VCaP (cell line): Measurements from ENCODE around the gene PLCL1.

Experiments
- H3K27ac ChIP-seq: fragments of 450-650 bp; 2 replicates; pipeline ENCODE4 v1.5.1; 2017
- CTCF ChIP-seq: fragments of 450-650 bp; conservative IDR thresholded peaks from 2 replicates; pipeline ENCODE4 v1.5.1; 2017; ENCODE audit warnings: mild to moderate bottlenecking, moderate library complexity

The PLCL1 gene

GRCh38 chr2:198165289-198165688 is 360.9 kb downstream of the PLCL1 start:
- TF ChIP-seq CTCF = no peak
- H3K27ac ChIP-seq = no peak overlapping the region

DNA sequence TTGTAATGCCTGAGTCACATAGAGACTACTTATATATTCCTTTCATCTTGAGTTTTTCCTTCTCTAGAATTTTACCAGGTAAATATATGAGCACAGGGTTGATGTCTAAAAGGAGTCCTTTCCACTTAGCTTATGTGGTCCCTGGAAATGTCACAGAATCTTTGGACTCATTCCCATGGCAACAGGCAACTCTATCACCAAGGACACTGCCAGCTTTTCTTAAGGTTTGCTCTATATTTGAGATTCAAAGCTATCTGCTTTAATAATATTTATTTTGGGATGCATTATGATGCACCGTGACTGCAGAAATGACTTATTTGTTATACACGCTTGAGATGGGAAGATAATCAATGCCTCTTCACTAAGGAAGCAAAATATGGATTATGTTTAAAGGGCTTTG is 363.0 kb downstream of the PLCL1 start:
- H3K27ac ChIP-seq = no peak overlapping the region
- TF ChIP-seq CTCF = no peak

GRCh38 chr2:198168651-198169050 is 364.3 kb downstream of the PLCL1 start:
- TF ChIP-seq CTCF = no peak
- H3K27ac ChIP-seq = no peak overlapping the region

GRCh38 chr2:198173242-198173641 is 368.8 kb downstream of the PLCL1 start:
- TF ChIP-seq CTCF = no peak
- no peak overlapping the region for H3K27ac ChIP-seq

- no peak for TF ChIP-seq CTCF
Measured at GRCh38 chr2:198173864-198174263, 369.5 kb downstream of the PLCL1 start.

DNA sequence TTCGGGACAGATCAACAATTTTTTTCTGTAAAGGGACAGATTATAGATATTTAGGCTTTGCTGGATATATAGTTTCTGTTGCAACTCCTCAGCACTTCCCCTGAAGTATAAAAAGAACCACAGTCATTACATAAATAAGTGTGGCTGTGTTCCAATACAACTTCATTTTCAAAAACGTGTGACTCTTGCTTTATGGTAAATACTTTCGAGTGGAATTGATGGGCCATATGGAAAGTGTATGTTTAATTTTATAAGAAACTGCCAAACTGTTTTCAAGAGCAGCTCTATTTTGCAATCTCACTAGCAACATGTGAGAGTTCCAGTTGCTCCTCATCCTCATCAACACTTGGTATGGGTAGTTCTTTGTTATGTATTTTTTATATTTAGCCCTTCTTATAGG is 370.9 kb downstream of the PLCL1 start:
- no peak for TF ChIP-seq CTCF
- no peak overlapping the region for H3K27ac ChIP-seq

More at GRCh38 chr2:198173864-198174263, 369.5 kb downstream of the PLCL1 start:
- no peak overlapping the region for H3K27ac ChIP-seq

DNA sequence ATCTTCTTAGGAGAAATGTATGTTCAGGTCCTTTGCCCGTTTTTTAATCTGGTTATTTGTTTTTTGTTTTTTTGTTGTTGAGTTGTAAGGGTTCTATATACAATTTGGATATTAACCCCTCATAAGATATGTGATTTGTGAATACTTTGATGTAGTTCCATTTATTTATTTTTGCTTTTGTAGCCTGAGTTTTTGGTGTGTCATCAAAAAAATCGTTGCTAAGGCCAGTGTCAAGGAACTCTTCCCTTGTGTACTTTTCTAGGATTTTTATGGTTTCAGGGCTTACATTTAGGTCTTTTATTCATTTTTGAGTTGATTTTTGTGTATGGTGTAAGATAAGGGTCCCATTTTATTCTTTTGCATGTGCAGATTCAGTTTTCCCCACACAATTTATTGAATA is 372.6 kb downstream of the PLCL1 start:
- H3K27ac ChIP-seq = no peak overlapping the region
- no peak for TF ChIP-seq CTCF

DNA sequence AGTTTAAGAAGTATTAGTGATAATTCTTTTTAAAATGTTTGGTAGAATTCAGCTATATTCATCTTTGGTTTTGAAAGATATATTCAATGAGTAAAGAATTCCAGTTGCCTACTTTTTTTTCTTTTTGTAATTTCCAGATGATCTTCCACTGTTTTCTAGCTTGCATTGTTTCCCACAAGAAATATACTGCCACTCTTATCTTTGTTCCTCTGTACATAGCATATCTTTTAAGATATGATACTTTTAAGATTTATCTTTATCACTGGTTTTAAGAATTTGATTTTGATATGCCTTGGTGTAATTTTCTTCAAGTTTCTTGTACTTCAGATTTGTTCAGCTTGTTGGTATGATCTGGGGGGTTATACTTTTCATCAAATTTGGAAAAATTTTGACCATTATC is 374.4 kb downstream of the PLCL1 start:
- TF ChIP-seq CTCF = no peak

More for the DNA sequence above, 374.4 kb downstream of the PLCL1 start:
- no peak overlapping the region for H3K27ac ChIP-seq
